ENCODE data around the gene DDAH2. TPM values are rescaled to one million over a fixed set of nuclear protein-coding genes. Genes with fewer than 3 reads are reported as not detected.

DDAH2 gene
- total RNA-seq, 1 experiment from 2014 or later = 214 TPM

GRCh38 chr6:31677955-31678354, 51.1 kb downstream of the DDAH2 start:
- in situ Hi-C loops (cut with HindIII; ENCODE audit: low pct_unique_long_range_greater_than_20kb, low sequenced_read_pairs) = no loop called here
- DNase-seq (ENCODE audit: low read depth) = no peak

Other genes with a start within 250 kb of the DDAH2 start
- gene MICB, start 231.2 kb downstream of the DDAH2 start, total RNA-seq (2014; rRNA removed; shearing (Covaris generic); ENCODE audit: low replicate concordance) = 11.5 and 18.2 TPM in 2 replicates
- not detected in 2 replicates for gene MCCD1, start 200.3 kb downstream of the DDAH2 start, total RNA-seq (2014; rRNA removed; shearing (Covaris generic); ENCODE audit: low replicate concordance)
- gene DDX39B, start 187.3 kb downstream of the DDAH2 start, total RNA-seq (2014; rRNA removed; shearing (Covaris generic); ENCODE audit: low replicate concordance) = 623 and 688 TPM in 2 replicates
- 0.14 and 0.64 TPM in 2 replicates for gene ATP6V1G2, start 182.7 kb downstream of the DDAH2 start, total RNA-seq (2014; rRNA removed; shearing (Covaris generic); ENCODE audit: low replicate concordance)
- gene NFKBIL1, start 181.7 kb downstream of the DDAH2 start, total RNA-seq (2014; rRNA removed; shearing (Covaris generic); ENCODE audit: low replicate concordance) = 52.6 and 56.1 TPM in 2 replicates
- not detected in 2 replicates for gene LTA, start 157.0 kb downstream of the DDAH2 start, total RNA-seq (2014; rRNA removed; shearing (Covaris generic); ENCODE audit: low replicate concordance)
- 0.91 and 4.3 TPM in 2 replicates for gene TNF, start 153.7 kb downstream of the DDAH2 start, total RNA-seq (2014; rRNA removed; shearing (Covaris generic); ENCODE audit: low replicate concordance)
- gene LTB, start 146.9 kb downstream of the DDAH2 start, total RNA-seq (2014; rRNA removed; shearing (Covaris generic); ENCODE audit: low replicate concordance) = not detected in 2 replicates
- not detected in 2 replicates for gene LST1, start 143.0 kb downstream of the DDAH2 start, total RNA-seq (2014; rRNA removed; shearing (Covaris generic); ENCODE audit: low replicate concordance)
- not detected in 2 replicates for gene NCR3, start 136.3 kb downstream of the DDAH2 start, total RNA-seq (2014; rRNA removed; shearing (Covaris generic); ENCODE audit: low replicate concordance)
- not detected in 2 replicates for gene AIF1, start 114.1 kb downstream of the DDAH2 start, total RNA-seq (2014; rRNA removed; shearing (Covaris generic); ENCODE audit: low replicate concordance)
- gene PRRC2A, start 108.6 kb downstream of the DDAH2 start, total RNA-seq (2014; rRNA removed; shearing (Covaris generic); ENCODE audit: low replicate concordance) = 31.0 and 36.2 TPM in 2 replicates
- gene BAG6, start 76.6 kb downstream of the DDAH2 start, total RNA-seq (2014; rRNA removed; shearing (Covaris generic); ENCODE audit: low replicate concordance) = 286 and 338 TPM in 2 replicates
- 9.2 TPM in 1 of 2 replicates, not detected in the other for gene APOM, start 73.4 kb downstream of the DDAH2 start, total RNA-seq (2014; rRNA removed; shearing (Covaris generic); ENCODE audit: low replicate concordance)
- 12.4 and 21.5 TPM in 2 replicates for gene C6orf47, start 68.5 kb downstream of the DDAH2 start, total RNA-seq (2014; rRNA removed; shearing (Covaris generic); ENCODE audit: low replicate concordance)
- 35.2 and 52.4 TPM in 2 replicates for gene GPANK1, start 64.3 kb downstream of the DDAH2 start, total RNA-seq (2014; rRNA removed; shearing (Covaris generic); ENCODE audit: low replicate concordance)
- 66.9 and 104 TPM in 2 replicates for gene CSNK2B, start 63.2 kb downstream of the DDAH2 start, total RNA-seq (2014; rRNA removed; shearing (Covaris generic); ENCODE audit: low replicate concordance)
- not detected in 2 replicates for gene LY6G5B, start 59.3 kb downstream of the DDAH2 start, total RNA-seq (2014; rRNA removed; shearing (Covaris generic); ENCODE audit: low replicate concordance)
- 0.30 TPM in 1 of 2 replicates, not detected in the other for gene LY6G5C, start 48.2 kb downstream of the DDAH2 start, total RNA-seq (2014; rRNA removed; shearing (Covaris generic); ENCODE audit: low replicate concordance)
- 46.9 and 75.6 TPM in 2 replicates for gene ABHD16A, start 26.0 kb downstream of the DDAH2 start, total RNA-seq (2014; rRNA removed; shearing (Covaris generic); ENCODE audit: low replicate concordance)
- gene LY6G6F, start 22.4 kb downstream of the DDAH2 start, total RNA-seq (2014; rRNA removed; shearing (Covaris generic); ENCODE audit: low replicate concordance) = not detected in 2 replicates
- not detected in 2 replicates for gene LY6G6D, start 14.0 kb downstream of the DDAH2 start, total RNA-seq (2014; rRNA removed; shearing (Covaris generic); ENCODE audit: low replicate concordance)
- gene LY6G6C, start 7.6 kb downstream of the DDAH2 start, total RNA-seq (2014; rRNA removed; shearing (Covaris generic); ENCODE audit: low replicate concordance) = not detected in 2 replicates
- not detected in 2 replicates for gene MPIG6B, start 5.9 kb downstream of the DDAH2 start, total RNA-seq (2014; rRNA removed; shearing (Covaris generic); ENCODE audit: low replicate concordance)
- 1,335 and 1,598 TPM in 2 replicates for gene CLIC1, start 7.2 kb upstream of the DDAH2 start, total RNA-seq (2014; rRNA removed; shearing (Covaris generic); ENCODE audit: low replicate concordance)
- 20.2 and 54.7 TPM in 2 replicates for gene MSH5, start 10.7 kb upstream of the DDAH2 start, total RNA-seq (2014; rRNA removed; shearing (Covaris generic); ENCODE audit: low replicate concordance)
- gene SAPCD1, start 33.4 kb upstream of the DDAH2 start, total RNA-seq (2014; rRNA removed; shearing (Covaris generic); ENCODE audit: low replicate concordance) = 6.2 TPM in 1 of 2 replicates, not detected in the other
- gene VWA7, start 48.0 kb upstream of the DDAH2 start, total RNA-seq (2014; rRNA removed; shearing (Covaris generic); ENCODE audit: low replicate concordance) = 5.5 and 6.1 TPM in 2 replicates
- 122 and 144 TPM in 2 replicates for gene VARS1, start 66.5 kb upstream of the DDAH2 start, total RNA-seq (2014; rRNA removed; shearing (Covaris generic); ENCODE audit: low replicate concordance)
- 75.6 and 85.5 TPM in 2 replicates for gene LSM2, start 77.7 kb upstream of the DDAH2 start, total RNA-seq (2014; rRNA removed; shearing (Covaris generic); ENCODE audit: low replicate concordance)
- gene HSPA1L, start 86.0 kb upstream of the DDAH2 start, total RNA-seq (2014; rRNA removed; shearing (Covaris generic); ENCODE audit: low replicate concordance) = 0.61 and 2.0 TPM in 2 replicates
- gene HSPA1A, start 86.2 kb upstream of the DDAH2 start, total RNA-seq (2014; rRNA removed; shearing (Covaris generic); ENCODE audit: low replicate concordance) = 316 and 350 TPM in 2 replicates
- gene HSPA1B, start 98.4 kb upstream of the DDAH2 start, total RNA-seq (2014; rRNA removed; shearing (Covaris generic); ENCODE audit: low replicate concordance) = 441 and 449 TPM in 2 replicates
- gene NEU1, start 133.5 kb upstream of the DDAH2 start, total RNA-seq (2014; rRNA removed; shearing (Covaris generic); ENCODE audit: low replicate concordance) = 73.1 and 105 TPM in 2 replicates
- 0.54 TPM in 1 of 2 replicates, not detected in the other for gene SLC44A4, start 149.7 kb upstream of the DDAH2 start, total RNA-seq (2014; rRNA removed; shearing (Covaris generic); ENCODE audit: low replicate concordance)
- 74.6 and 79.0 TPM in 2 replicates for gene EHMT2, start 168.4 kb upstream of the DDAH2 start, total RNA-seq (2014; rRNA removed; shearing (Covaris generic); ENCODE audit: low replicate concordance)
- 5.5 and 9.3 TPM in 2 replicates for gene ZBTB12, start 172.8 kb upstream of the DDAH2 start, total RNA-seq (2014; rRNA removed; shearing (Covaris generic); ENCODE audit: low replicate concordance)
- 3.2 and 7.7 TPM in 2 replicates for gene C2, start 198.4 kb upstream of the DDAH2 start, total RNA-seq (2014; rRNA removed; shearing (Covaris generic); ENCODE audit: low replicate concordance)
- gene CFB, start 216.8 kb upstream of the DDAH2 start, total RNA-seq (2014; rRNA removed; shearing (Covaris generic); ENCODE audit: low replicate concordance) = 2.6 and 4.7 TPM in 2 replicates
- 293 and 348 TPM in 2 replicates for gene NELFE, start 229.7 kb upstream of the DDAH2 start, total RNA-seq (2014; rRNA removed; shearing (Covaris generic); ENCODE audit: low replicate concordance)
- 29.2 and 49.6 TPM in 2 replicates for gene SKIC2, start 229.9 kb upstream of the DDAH2 start, total RNA-seq (2014; rRNA removed; shearing (Covaris generic); ENCODE audit: low replicate concordance)
- 30.5 and 52.6 TPM in 2 replicates for gene DXO, start 242.8 kb upstream of the DDAH2 start, total RNA-seq (2014; rRNA removed; shearing (Covaris generic); ENCODE audit: low replicate concordance)